HCT116 (cell line): ENCODE data around the gene FUT6.

Experiments used
- CEBPB ChIP-seq: IDR thresholded peaks from 2 replicates; pipeline ENCODE4 v1.6.1; 2012; ENCODE audit warnings: low read depth
- CTCF ChIP-seq, 3 experiments: fragments of 200-600 bp in 1 of 3; sonication (generic) in 1 of 3; IDR thresholded peaks in 2 of 3; conservative IDR thresholded peaks in 1 of 3; 2 replicates each; pipeline ENCODE4 v1.5.1; 2012 to 2017; ENCODE audit warnings: low read depth in 2 of 3, low read length in 2 of 3, antibody characterized with exemption in 1 of 3, borderline replicate concordance in 1 of 3, control low read depth in 1 of 3, mild to moderate bottlenecking in 1 of 3, mixed read lengths in 1 of 3, mixed run types in 1 of 3, moderate library complexity in 1 of 3; ENCODE audit not compliant: insufficient read depth in 1 of 3
- EZH2phosphoT487 ChIP-seq: fragments of 200-600 bp; IDR thresholded peaks from 2 replicates; pipeline ENCODE4 v1.6.1; 2018; ENCODE audit warnings: antibody characterized with exemption, borderline replicate concordance
- POLR2A ChIP-seq: IDR thresholded peaks from 2 replicates; pipeline ENCODE4 v1.7.0; 2011; ENCODE audit warnings: borderline replicate concordance; ENCODE audit not compliant: insufficient read depth, insufficient read length; ENCODE audit errors: extremely low read depth
- POLR2AphosphoS5 ChIP-seq: IDR thresholded peaks from 2 replicates; pipeline ENCODE4 v1.6.1; 2011; ENCODE audit warnings: mild to moderate bottlenecking, low read depth, low read length, moderate library complexity
- REST ChIP-seq: IDR thresholded peaks from 2 replicates; pipeline ENCODE4 v1.6.1; 2012; ENCODE audit warnings: low read depth
- SIN3A ChIP-seq: IDR thresholded peaks from 2 replicates; pipeline ENCODE4 v1.6.1; 2012; ENCODE audit warnings: low read depth
- SP1 ChIP-seq: IDR thresholded peaks from 2 replicates; pipeline ENCODE4 v1.6.1; 2012; ENCODE audit warnings: low read depth
- ZNF274 ChIP-seq: fragments of 200-500 bp; sonication (Bioruptor generic); IDR thresholded peaks from 2 replicates; pipeline ENCODE4 v1.6.1; 2014; ENCODE audit warnings: mild to moderate bottlenecking, low read depth, low read length, inconsistent platforms

GRCh38 chr19:5867201-5868136, 28.0 kb upstream of the FUT6 start:
- TF ChIP-seq POLR2AphosphoS5 (no peak), ZNF274 (no peak), SP1 (no peak), CTCF (IDR thresholded peaks at IDR 0.05 in 2 of 3, conservative IDR thresholded peaks at IDR 0.05 in 1 of 3; ENCODE audit: borderline replicate concordance in 1 of 3, insufficient read depth in 1 of 3, low read depth in 2 of 3, low read length in 2 of 3) (no peak), CEBPB (no peak), SIN3A (no peak), POLR2A (no peak), EZH2phosphoT487 (no peak), REST (no peak)
